ENCODE data around the gene TAL2.

- TF ChIP-seq POLR2AphosphoS5 (IDR thresholded peaks at IDR 0.05; ENCODE audit: borderline replicate concordance, low read depth, low read length) = no peak
- TF ChIP-seq EZH2 (IDR thresholded peaks at IDR 0.05) = no peak
Observed at GRCh38 chr9:105647595-105648349, 14.5 kb upstream of the TAL2 start.
